EL (cell line): ENCODE results near the gene AKAP12.

Source experiments
- DNase-seq: peaks from one replicate; pipeline ENCODE4 v3.0.0-alpha.2; 2016

Gene AKAP12

GRCh38 chr6:151387175-151387970 lies 147.6 kb downstream of the AKAP12 start:
- peak; percentile 82 for DNase-seq

DNA sequence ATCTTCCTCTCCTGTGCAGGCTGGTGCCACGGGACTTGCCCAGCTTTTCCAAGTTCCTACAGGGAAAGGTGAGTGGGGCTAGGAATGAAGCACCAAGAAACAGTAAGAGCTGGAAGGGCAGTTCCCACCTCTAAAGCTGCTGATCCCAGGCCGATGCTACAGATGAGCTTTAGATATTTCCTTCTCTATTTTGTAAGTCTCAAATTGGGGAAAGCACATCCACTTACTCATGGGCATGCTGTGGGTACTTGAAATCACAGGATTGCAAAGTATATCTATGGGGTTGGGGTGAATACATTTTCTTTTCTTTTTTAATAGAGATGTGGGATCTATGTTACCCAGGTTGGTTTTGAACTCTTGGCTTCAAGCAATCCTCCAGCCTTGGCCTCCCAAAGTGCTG lies 148.5 kb downstream of the AKAP12 start:
- DNase-seq, result no peak

- no peak for DNase-seq
These were observed 149.3 kb downstream of the AKAP12 start for GRCh38 chr6:151388997-151389617.

DNA sequence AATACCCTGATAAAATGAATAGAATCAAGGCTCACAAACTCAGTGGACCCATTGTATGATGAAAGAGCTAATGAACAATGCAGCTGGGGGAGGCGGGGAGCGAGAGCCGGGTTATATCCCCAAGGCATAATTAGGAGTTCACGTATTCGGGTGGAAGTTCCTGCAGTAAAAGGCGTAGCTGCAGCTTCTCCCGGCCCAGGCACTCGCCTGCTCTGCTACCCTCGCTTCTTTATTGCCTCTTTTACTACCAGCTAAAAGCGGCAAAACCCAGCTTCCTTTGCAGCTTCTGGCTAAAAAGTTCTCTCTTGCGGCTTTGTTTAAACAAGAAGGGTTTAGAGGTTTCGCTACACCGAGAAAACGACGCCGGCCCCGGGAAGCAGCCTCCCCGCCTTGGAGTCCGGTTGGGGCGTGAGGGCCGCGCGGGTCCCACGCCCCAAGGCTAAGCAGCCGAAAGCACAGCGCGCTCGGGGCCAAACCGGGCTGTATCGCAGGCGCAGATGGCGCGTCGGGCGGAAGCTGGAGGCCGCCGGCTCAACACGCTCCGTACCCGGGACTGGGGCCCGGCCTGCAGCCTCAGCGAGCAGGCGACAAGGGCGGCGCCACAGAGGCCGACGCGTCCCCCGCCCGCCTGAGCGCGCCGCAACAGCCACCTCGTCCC lies 150.0 kb downstream of the AKAP12 start:
- peak; percentile 82 for DNase-seq

GRCh38 chr6:151390276-151390850 lies 150.6 kb downstream of the AKAP12 start:
- DNase-seq, result peak; percentile 100

DNA sequence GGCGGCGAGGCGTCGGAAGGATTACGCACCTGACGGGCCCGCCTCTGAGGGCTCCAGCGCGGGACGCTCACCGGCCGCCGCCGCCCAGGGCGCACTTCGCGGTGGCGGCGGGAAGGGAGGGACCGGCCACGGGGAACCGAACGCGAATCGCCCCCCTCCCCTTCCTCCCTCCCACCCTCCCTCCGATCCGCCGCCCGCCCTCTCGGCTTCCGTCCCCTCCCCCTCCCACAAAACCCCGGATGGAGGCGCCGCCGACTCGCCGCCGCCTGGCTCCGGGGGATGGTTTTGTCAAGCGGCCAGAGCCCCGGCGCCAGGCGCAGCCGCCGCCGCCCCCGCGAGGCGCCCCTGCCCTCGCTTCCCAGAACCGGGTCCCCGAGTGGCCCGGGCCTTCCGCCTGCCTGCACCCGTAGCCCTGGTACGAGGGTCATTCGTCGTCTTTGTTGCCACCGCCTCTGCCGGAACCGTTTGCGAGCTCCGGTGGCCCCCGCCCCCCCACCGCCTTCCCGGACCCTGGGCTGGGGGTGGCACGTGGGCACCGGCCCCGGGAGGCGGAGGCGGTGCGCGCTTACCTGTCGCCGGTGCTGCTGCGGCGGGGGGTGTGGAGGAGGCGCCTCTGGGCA lies 151.2 kb downstream of the AKAP12 start:
- peak; percentile 69 for DNase-seq

GRCh38 chr6:151391471-151392413 lies 152.0 kb downstream of the AKAP12 start, which contains the start of gene ZBTB2:
Gene ZBTB2 (minus strand): TSS chr6:151391559. CDS start chr6:151373637, 17,922 bp downstream.
- DNase-seq, result peak; percentile 80

GRCh38 chr6:151392427-151392826 lies 152.7 kb downstream of the AKAP12 start:
- DNase-seq, result no peak

DNA sequence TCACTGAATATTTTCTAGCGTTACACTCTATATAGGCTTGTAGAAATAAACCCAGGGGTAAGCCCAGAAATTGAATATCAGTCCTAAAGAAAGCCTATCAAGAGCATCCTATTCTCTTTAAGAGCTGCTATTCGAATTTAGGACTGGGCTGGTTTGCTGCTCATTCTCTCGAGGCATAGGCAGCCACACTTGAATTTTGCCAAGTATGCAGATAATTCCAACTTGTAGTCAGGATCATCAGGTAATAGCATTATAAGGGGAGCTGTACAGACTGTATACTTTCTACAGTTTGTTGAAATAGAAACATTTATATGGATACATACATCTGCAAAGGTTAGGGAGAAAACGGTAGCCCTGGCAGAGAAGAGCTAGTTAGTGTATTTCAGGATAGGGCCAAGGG lies 153.6 kb downstream of the AKAP12 start:
- DNase-seq, result no peak

DNA sequence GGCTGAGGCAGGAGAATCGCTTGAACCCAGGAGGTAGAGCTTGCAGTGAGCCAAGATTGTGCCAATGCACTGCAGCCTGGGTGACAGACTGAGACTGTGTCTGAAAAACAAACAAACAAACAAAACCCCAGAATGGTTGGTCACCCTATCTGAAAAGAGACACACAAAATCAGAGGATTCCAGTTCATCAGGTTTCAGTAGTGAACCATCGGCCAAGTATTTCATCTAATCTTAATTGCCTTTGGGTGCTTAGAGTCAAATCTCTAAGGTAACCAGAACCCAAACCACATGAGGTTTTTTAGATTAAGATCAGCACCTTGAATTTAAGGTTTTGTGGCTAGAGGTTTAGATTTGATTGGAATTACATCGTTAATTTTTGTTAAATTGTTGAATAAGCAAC lies 159.9 kb downstream of the AKAP12 start:
- no peak for DNase-seq

DNA sequence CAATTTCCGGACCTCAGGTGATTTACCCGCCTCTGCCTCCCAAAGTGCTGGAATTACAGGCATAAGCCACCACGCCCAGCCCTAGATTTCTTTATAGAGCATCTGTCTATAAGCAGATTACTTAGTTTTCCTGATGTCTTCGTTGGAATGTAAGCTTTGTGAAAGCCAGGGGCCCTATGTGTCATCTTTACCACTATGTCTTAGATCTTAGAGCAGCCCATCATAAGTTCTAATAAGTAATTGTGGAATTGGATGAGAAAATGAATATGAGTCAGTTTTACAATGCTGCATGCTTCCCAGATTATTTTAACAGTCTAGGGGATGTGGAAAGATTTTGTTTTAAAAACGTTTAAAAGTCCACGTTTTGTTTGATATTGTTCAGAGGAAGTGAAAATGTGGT lies 160.7 kb downstream of the AKAP12 start:
- DNase-seq, result peak; percentile 81

DNA sequence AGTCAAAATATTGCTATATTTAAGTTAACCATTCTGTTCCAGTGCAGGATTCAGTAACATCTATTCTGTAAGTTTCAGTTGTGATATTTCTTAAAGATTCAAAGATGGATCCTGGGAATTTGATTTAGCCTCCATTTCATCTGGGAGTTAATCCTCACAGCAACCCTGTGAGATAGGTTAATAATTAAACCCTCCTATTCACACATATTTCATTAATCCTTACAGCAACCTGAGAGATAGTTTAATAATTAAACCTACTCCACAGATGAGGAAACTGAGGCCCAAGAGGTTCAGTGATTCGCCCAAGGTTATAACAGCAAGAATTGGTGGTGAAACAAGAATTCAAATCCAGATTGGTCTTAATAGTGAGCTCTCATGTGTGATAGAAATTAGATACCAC lies 162.5 kb downstream of the AKAP12 start:
- DNase-seq, result no peak

GRCh38 chr6:151403919-151404308 lies 164.1 kb downstream of the AKAP12 start:
- DNase-seq, result no peak
